Left ventricle myocardium inferior (tissue), 1 donor: ENCODE measurements around the gene TMEM151B. TPM values are rescaled to one million over a fixed set of nuclear protein-coding genes. Genes with fewer than 3 reads are reported as not detected.
"Not testable (repeated sequence)": the region's sequence is repeated elsewhere in the genome, so short reads cannot be mapped to it uniquely, and the experiment has no call there.

Experiments used
- DNase-seq: peaks from one replicate; pipeline ENCODE4 v3.0.0-alpha.2; 2020
- H3K27ac ChIP-seq: fragments of 200-600 bp; replicated peaks from 2 replicates; pipeline ENCODE4 v1.8.0; 2021
- H3K27me3 ChIP-seq: fragments of 200-600 bp; 2 replicates; pipeline ENCODE4 v1.8.0; 2021; ENCODE audit warnings: low read depth
- H3K36me3 ChIP-seq: fragments of 200-600 bp; 2 replicates; pipeline ENCODE4 v1.8.0; 2021
- H3K4me1 ChIP-seq: fragments of 200-600 bp; 2 replicates; pipeline ENCODE4 v1.8.0; 2021
- H3K4me3 ChIP-seq: fragments of 200-600 bp; 2 replicates; pipeline ENCODE4 v1.8.0; 2021; ENCODE audit warnings: mild to moderate bottlenecking, moderate library complexity
- H3K9me3 ChIP-seq: fragments of 200-600 bp; replicated peaks from 2 replicates; pipeline ENCODE4 v1.8.0; 2021
- CTCF ChIP-seq: fragments of 200-600 bp; IDR thresholded peaks from 2 replicates; pipeline ENCODE4 v1.8.0; 2021; ENCODE audit warnings: antibody characterized with exemption, mild to moderate bottlenecking, borderline replicate concordance
- intact Hi-C: fragments of 100-400 bp; cut with micrococcal nuclease; formaldehyde crosslinking; loops from one replicate; pipeline ENCODE4 v1.11.0; 2022
- total RNA-seq: library from RNA; stranded (reverse); fragmentation: NEBNext Ultra II Directional; extraction: Animal tissue kit (Norgen Biotek cat#: 25700); gene quantifications from one replicate; pipeline ENCODE4 v1.2.1, GENCODE V29; 2021
- donor health status: DM: no; HTN: yes; CAD: no; lungs with severe emphysema.

Gene TMEM151B
- total RNA-seq, 1 donor from 2014 or later, result not detected

- Histone ChIP-seq H3K27ac (no peak overlapping the region), H3K9me3 (no peaks in the 10 kb centered on the region), H3K27me3 (peaks cover 13% of the 10 kb centered on the region), H3K36me3 (no peaks in the 10 kb centered on the region), H3K4me3 (no peak overlapping the region), H3K4me1 (no peaks in the 10 kb centered on the region)
- DNase-seq, result no peak
- intact Hi-C loops, result no loop called here
- no peak for TF ChIP-seq CTCF
These were observed 79.8 kb downstream of the TMEM151B start for GRCh38 chr6:44349904-44350649.

GRCh38 chr6:44350650-44350994 is 80.4 kb downstream of the TMEM151B start:
- H3K4me3 ChIP-seq, intact Hi-C loops, H3K36me3 ChIP-seq, H3K9me3 ChIP-seq, DNase-seq, H3K4me1 ChIP-seq, H3K27ac ChIP-seq: not testable (repeated sequence)
- H3K27me3 ChIP-seq, result peaks cover 11% of the 10 kb centered on the region

GRCh38 chr6:44352259-44352658 is 82.0 kb downstream of the TMEM151B start:
- no peak overlapping the region for H3K27ac ChIP-seq
- no peaks in the 10 kb centered on the region for H3K9me3 ChIP-seq
- peaks cover 9% of the 10 kb centered on the region for H3K27me3 ChIP-seq
- H3K4me1 ChIP-seq, result no peaks in the 10 kb centered on the region
- intact Hi-C loops, result no loop called here
- H3K36me3 ChIP-seq, result no peaks in the 10 kb centered on the region
- DNase-seq, result no peak
- no peak overlapping the region for H3K4me3 ChIP-seq
- TF ChIP-seq CTCF, result no peak

GRCh38 chr6:44353336-44353735 is 83.1 kb downstream of the TMEM151B start:
- intact Hi-C loops, result no loop called here
- TF ChIP-seq CTCF, result no peak

GRCh38 chr6:44355640-44356039 is 85.4 kb downstream of the TMEM151B start:
- intact Hi-C loops, result no loop called here
- no peaks in the 10 kb centered on the region for H3K9me3 ChIP-seq
- no peaks in the 10 kb centered on the region for H3K4me1 ChIP-seq
- no peak overlapping the region for H3K4me3 ChIP-seq
- H3K36me3 ChIP-seq, result no peaks in the 10 kb centered on the region
- H3K27ac ChIP-seq, result no peak overlapping the region
- H3K27me3 ChIP-seq, result peaks cover 31% of the 10 kb centered on the region
- no peak for DNase-seq
- no peak for TF ChIP-seq CTCF

More at GRCh38 chr6:44353336-44353735, 83.1 kb downstream of the TMEM151B start:
- no peaks in the 10 kb centered on the region for H3K4me1 ChIP-seq
- H3K36me3 ChIP-seq, result no peaks in the 10 kb centered on the region
- no peak overlapping the region for H3K4me3 ChIP-seq
- H3K27me3 ChIP-seq, result peaks cover 17% of the 10 kb centered on the region
- DNase-seq, result no peak
- H3K27ac ChIP-seq, result no peak overlapping the region
- H3K9me3 ChIP-seq, result no peaks in the 10 kb centered on the region

GRCh38 chr6:44356487-44356886 is 86.2 kb downstream of the TMEM151B start:
- no peak for TF ChIP-seq CTCF

More at GRCh38 chr6:44356487-44356886, 86.2 kb downstream of the TMEM151B start:
- H3K27me3 ChIP-seq, result peaks cover 38% of the 10 kb centered on the region
- no peak overlapping the region for H3K4me3 ChIP-seq
- no peaks in the 10 kb centered on the region for H3K4me1 ChIP-seq
- intact Hi-C loops, result no loop called here
- no peak for DNase-seq
- no peaks in the 10 kb centered on the region for H3K36me3 ChIP-seq
- no peak overlapping the region for H3K27ac ChIP-seq
- no peaks in the 10 kb centered on the region for H3K9me3 ChIP-seq

Other genes with a start within 250 kb of the TMEM151B start
- 36.8 TPM for gene MRPL14, start 143.0 kb upstream of the TMEM151B start, total RNA-seq
- 37.2 TPM for gene TMEM63B, start 142.9 kb upstream of the TMEM151B start, total RNA-seq
- gene CAPN11, start 111.6 kb upstream of the TMEM151B start, total RNA-seq, result 0.25 TPM
- gene MYMX, start 53.5 kb upstream of the TMEM151B start, total RNA-seq, result 0.36 TPM
- gene SLC29A1, start 46.9 kb upstream of the TMEM151B start, total RNA-seq, result 154 TPM
- gene HSP90AB1, start 23.3 kb upstream of the TMEM151B start, total RNA-seq, result 786 TPM
- gene SLC35B2, start 12.9 kb upstream of the TMEM151B start, total RNA-seq, result 20.2 TPM
- 2.1 TPM for gene NFKBIE, start 4.9 kb upstream of the TMEM151B start, total RNA-seq
- 10.6 TPM for gene AARS2, start 42.9 kb downstream of the TMEM151B start, total RNA-seq
- not detected for gene SPATS1, start 72.2 kb downstream of the TMEM151B start, total RNA-seq
- gene CDC5L, start 117.3 kb downstream of the TMEM151B start, total RNA-seq, result 20.0 TPM